Hepatic stellate cell (primary cell): ENCODE results near the gene TTC4.

ENCODE experiments used
- DNase-seq: peaks from one replicate; pipeline ENCODE4 v3.0.0; 2011; ENCODE audit warnings: low spot score

Gene TTC4

DNA sequence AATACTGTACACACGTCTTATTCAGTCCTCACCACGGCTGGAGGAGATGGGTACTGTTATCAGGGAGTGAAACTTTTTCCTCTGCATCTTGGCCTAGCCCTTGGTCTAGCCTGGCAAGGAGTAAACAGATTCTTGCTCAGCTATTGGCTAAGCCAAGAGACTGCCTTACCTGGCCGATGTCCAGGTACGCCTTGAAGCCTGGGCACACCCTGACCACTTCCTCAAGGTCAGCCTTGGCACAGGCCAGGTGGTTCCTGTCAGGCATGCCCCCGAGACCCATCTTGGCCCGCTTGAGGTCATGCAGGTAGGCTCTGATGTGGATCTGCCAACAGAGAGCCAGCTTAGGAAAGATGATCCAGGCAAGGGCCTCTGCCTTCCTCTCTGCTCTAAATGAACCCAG lies 66.5 kb downstream of the TTC4 start:
- no peak for DNase-seq

DNA sequence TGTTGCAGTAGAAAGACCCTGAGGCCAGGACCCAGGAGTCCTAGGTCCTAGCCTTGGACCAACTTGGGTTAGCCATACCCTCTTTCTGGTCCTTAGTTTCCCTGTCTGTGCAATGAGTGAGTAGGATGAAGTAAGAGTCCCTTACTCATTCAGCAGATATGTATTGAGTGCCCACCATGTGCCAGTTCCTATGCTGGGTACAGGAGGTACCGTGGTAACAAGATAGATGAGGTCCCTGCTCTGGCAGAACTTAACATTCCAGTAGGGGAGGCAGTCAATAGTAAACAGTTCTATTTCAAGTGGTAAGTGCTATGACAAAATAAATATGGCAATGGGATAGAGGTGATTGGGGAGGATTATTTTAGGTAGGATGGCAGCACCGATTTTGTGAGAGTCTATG lies 66.9 kb downstream of the TTC4 start:
- no peak for DNase-seq

DNA sequence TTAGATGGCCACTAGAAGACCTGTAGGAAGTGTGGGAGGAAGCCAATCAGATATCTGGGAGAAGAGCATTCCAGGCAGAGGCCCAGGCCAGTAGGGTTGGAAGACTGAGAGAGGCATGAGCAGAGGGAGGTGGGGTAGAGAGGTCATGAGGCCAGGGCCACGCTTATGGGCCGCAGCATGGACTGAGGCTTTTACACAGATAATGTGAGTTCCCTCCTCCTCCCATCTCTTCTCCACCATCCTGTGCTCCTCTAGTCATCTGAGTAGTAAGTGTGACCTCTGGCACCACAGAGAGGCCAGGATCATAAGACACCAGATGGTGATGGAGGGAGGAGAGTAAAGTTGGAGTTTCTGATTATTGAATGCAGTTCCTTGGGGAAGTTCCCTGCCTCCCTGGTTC lies 68.4 kb downstream of the TTC4 start:
- DNase-seq: no peak

DNA sequence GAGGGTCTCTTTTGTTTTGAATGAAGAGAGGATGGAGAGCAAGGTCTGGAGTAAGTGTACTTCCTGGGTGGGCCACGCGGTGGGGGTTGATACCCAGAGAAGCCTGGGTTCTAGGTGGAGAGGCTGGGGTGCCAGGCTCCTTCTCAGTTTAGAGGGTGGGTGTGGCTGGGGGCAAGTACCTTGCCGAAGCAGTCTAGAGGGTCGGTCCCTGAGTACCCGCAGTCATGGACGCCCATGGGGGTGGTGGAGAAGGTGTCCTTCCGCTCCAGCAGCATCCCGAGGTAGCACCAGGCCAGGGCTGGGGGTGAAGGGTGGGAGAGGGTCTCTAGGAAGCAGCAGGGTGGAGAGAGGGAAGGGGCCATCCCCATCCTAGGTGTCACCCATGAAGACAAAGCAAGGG lies 71.1 kb downstream of the TTC4 start:
- no peak for DNase-seq

DNA sequence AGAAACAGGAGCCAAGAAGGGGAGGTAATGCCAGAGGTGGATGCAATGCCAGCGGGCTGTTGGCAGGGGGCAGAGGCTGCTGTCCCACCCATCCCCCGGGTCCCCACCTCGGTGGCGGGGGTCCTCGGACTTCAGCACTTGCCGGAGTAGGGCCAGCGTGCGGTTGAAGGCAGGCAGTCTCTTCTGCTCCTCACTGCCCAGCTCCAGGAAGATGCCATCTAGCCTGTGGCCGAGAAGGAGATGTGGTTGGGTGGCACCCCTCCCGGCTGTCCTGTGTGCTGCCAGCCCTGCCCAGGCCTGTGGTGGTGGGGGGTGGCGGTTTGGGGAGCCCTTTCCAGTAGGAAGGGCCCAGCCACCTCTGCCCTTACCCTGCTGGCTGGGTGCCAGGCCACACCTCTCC lies 71.9 kb downstream of the TTC4 start:
- DNase-seq: no peak

DNA sequence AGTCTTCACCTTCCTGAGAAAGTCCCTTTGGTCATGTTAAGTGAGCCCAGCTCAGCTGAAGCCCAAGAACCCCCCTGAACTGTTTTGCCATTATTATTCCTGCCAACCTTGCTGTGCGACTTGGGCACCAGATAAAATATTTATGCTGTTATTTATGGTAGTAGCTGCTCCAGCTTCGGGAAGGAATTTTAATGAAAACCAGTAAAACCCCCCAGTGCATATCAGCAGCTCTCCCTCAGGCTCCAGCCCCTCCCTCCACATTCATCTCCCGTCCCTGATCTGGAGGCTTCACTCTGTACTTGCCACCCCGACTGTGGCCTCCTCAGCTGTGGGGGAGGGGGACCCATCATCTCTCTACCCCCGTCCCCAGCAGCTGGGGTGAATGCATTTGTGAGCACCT lies 72.8 kb downstream of the TTC4 start:
- no peak for DNase-seq

DNA sequence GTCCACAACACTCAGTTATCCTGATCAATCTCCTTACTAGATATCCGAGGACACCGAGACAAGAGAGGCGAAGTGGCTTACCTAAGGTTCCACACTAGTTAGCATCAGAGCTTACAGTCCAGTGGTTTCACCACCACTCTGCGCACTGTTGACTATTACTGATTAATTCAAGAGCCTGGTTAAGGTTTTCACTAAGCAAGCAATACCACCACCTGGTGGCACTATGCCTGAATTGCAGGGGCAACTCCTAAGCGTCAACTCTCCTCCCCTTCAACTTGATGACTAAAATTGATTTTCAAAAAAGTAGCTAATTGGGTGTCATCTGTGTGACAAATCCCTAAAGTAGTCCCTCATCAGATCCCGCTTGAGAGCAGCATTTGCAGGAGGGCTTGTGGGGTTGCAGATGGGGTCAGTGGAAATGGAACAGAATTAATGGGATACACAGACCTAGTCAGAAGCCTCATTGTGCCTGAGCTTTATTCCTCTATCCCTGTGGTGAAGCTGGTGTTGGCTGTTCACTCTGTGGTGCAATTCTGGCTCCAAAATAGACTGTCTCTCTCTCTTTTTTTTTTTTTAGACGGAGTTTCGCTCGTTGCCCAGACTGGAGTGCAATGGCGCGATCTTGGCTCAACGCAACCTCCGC lies 76.3 kb downstream of the TTC4 start:
- DNase-seq: no peak
